ENCODE measurements around the gene VWA5B1. TPM values are rescaled to one million over a fixed set of nuclear protein-coding genes. Genes with fewer than 3 reads are reported as not detected.

Gene VWA5B1
- total and polyA plus RNA-seq, 2 experiments from 2014 or later, result 0.16 to 1.0 TPM

Other genes starting within 250 kb of the VWA5B1 start
- 0.16 TPM in 1 of 2 replicates, not detected in the other for gene PLA2G5, start 220.7 kb upstream of the VWA5B1 start, total RNA-seq (2014; rRNA removed; shearing (Covaris generic))
- gene PLA2G5, start 220.7 kb upstream of the VWA5B1 start, polyA plus RNA-seq (2016; fragmentation: Nextera tagmentation; extraction: Ambion mirVana), result not detected in 2 replicates
- not detected in 2 replicates for gene PLA2G2D, start 171.3 kb upstream of the VWA5B1 start, total RNA-seq (2014; rRNA removed; shearing (Covaris generic))
- not detected in 2 replicates for gene PLA2G2D, start 171.3 kb upstream of the VWA5B1 start, polyA plus RNA-seq (2016; fragmentation: Nextera tagmentation; extraction: Ambion mirVana)
- gene PLA2G2F, start 151.6 kb upstream of the VWA5B1 start, total RNA-seq (2014; rRNA removed; shearing (Covaris generic)), result not detected in 2 replicates
- not detected in 2 replicates for gene PLA2G2F, start 151.6 kb upstream of the VWA5B1 start, polyA plus RNA-seq (2016; fragmentation: Nextera tagmentation; extraction: Ambion mirVana)
- 0.58 and 0.69 TPM in 2 replicates for gene UBXN10, start 104.8 kb upstream of the VWA5B1 start, total RNA-seq (2014; rRNA removed; shearing (Covaris generic))
- gene UBXN10, start 104.8 kb upstream of the VWA5B1 start, polyA plus RNA-seq (2016; fragmentation: Nextera tagmentation; extraction: Ambion mirVana), result 0.26 and 0.27 TPM in 2 replicates
- gene PLA2G2C, start 104.4 kb upstream of the VWA5B1 start, total RNA-seq (2014; rRNA removed; shearing (Covaris generic)), result not detected in 2 replicates
- not detected in 2 replicates for gene PLA2G2C, start 104.4 kb upstream of the VWA5B1 start, polyA plus RNA-seq (2016; fragmentation: Nextera tagmentation; extraction: Ambion mirVana)
- 0.52 and 0.82 TPM in 2 replicates for gene CAMK2N1, start 195.3 kb downstream of the VWA5B1 start, total RNA-seq (2014; rRNA removed; shearing (Covaris generic))
- 2.9 and 4.6 TPM in 2 replicates for gene CAMK2N1, start 195.3 kb downstream of the VWA5B1 start, polyA plus RNA-seq (2016; fragmentation: Nextera tagmentation; extraction: Ambion mirVana)
- 23.7 and 26.2 TPM in 2 replicates for gene MUL1, start 217.3 kb downstream of the VWA5B1 start, total RNA-seq (2014; rRNA removed; shearing (Covaris generic))
- 8.1 and 8.9 TPM in 2 replicates for gene MUL1, start 217.3 kb downstream of the VWA5B1 start, polyA plus RNA-seq (2016; fragmentation: Nextera tagmentation; extraction: Ambion mirVana)

Data from GM23338 (cell line).